NCI-H510A treated with DMSO at 0.1 percent for 48 hours (cell line): ENCODE data around the gene ZNF385B.

ENCODE experiments used
- DNase-seq: peaks from one replicate; lab custom pipeline; 2025; lab: John Stamatoyannopoulos, UW

Gene ZNF385B

GRCh38 chr2:179629776-179630175 is 231.6 kb downstream of the ZNF385B start:
- peak; percentile 35 for DNase-seq

- no peak for DNase-seq
Measured at GRCh38 chr2:179626261-179626660, 235.2 kb downstream of the ZNF385B start.

GRCh38 chr2:179622635-179623300 is 238.6 kb downstream of the ZNF385B start:
- DNase-seq, result no peak

GRCh38 chr2:179622112-179622511 is 239.3 kb downstream of the ZNF385B start:
- no peak for DNase-seq

- no peak for DNase-seq
Measured at GRCh38 chr2:179619947-179620467, 241.4 kb downstream of the ZNF385B start.

GRCh38 chr2:179614121-179614520 is 247.3 kb downstream of the ZNF385B start:
- no peak for DNase-seq

- no peak for DNase-seq
Measured at GRCh38 chr2:179613701-179614100, 247.7 kb downstream of the ZNF385B start.

- no peak for DNase-seq
Measured at GRCh38 chr2:179613299-179613651, 248.1 kb downstream of the ZNF385B start.

GRCh38 chr2:179612591-179613298 is 248.7 kb downstream of the ZNF385B start:
- DNase-seq, result no peak

GRCh38 chr2:179612108-179612507 is 249.3 kb downstream of the ZNF385B start:
- no peak for DNase-seq

- DNase-seq, result no peak
Measured at GRCh38 chr2:179606141-179606540, 255.3 kb downstream of the ZNF385B start.

GRCh38 chr2:179605341-179605740 is 256.1 kb downstream of the ZNF385B start:
- DNase-seq, result no peak

GRCh38 chr2:179604598-179604997 is 256.8 kb downstream of the ZNF385B start:
- DNase-seq, result no peak

- no peak for DNase-seq
Measured at GRCh38 chr2:179602452-179602851, 259.0 kb downstream of the ZNF385B start.

- DNase-seq, result no peak
Measured at GRCh38 chr2:179596018-179596417, 265.4 kb downstream of the ZNF385B start.

- no peak for DNase-seq
Measured at GRCh38 chr2:179595284-179595683, 266.1 kb downstream of the ZNF385B start.

- no peak for DNase-seq
Measured at GRCh38 chr2:179594268-179595112, 266.9 kb downstream of the ZNF385B start.

GRCh38 chr2:179593323-179593722 is 268.1 kb downstream of the ZNF385B start:
- DNase-seq, result no peak

GRCh38 chr2:179592167-179592936 is 269.1 kb downstream of the ZNF385B start:
- DNase-seq, result no peak

GRCh38 chr2:179591690-179592089 is 269.7 kb downstream of the ZNF385B start:
- DNase-seq, result no peak

- no peak for DNase-seq
Measured at GRCh38 chr2:179588486-179589145, 272.8 kb downstream of the ZNF385B start.
